Measurements from ENCODE around the gene VSIG8.

VSIG8 gene

DNA sequence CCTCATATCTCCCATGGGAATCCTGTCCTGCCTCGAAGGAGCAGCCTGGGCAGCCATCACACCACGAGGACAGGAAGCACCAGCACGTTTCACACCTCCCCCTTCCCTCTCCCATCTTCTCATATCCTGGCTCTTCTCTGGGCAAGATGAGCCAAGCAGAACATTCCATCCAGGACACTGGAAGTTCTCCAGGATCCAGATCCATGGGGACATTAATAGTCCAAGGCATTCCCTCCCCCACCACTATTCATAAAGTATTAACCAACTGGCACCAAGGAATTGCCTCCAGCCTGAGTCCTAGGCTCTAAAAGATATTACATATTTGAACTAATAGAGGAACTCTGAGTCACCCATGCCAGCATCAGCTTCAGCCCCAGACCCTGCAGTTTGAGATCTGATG, 27.1 kb downstream of the VSIG8 start:
- no peak overlapping the region for H3K4me3 ChIP-seq
- H3K4me2 ChIP-seq, result peak overlapping the region in 5 of 11 experiments; percentile 12 to 41 (median 30); a peak in 7 of 22 replicates
- no peak overlapping the region for H3K9ac ChIP-seq
- no peak overlapping the region for H3K27ac ChIP-seq
- no peaks in the 10 kb centered on the region for H3K9me3 ChIP-seq (replicated peaks in 1 of 11)
- peaks cover 0 to 76% (median 0%) of the 10 kb centered on the region in 11 experiments; a peak in 6 of 22 replicates for H3K36me3 ChIP-seq
- TF ChIP-seq Cebpa-rat (IDR thresholded peaks at IDR 0.05), result no peak
- no peaks in the 10 kb centered on the region for H3K27me3 ChIP-seq
- peaks cover 0 to 93% (median 0%) of the 10 kb centered on the region in 11 experiments; a peak in 4 of 22 replicates for H4K20me1 ChIP-seq
- H3K4me1 ChIP-seq, result peaks cover 13 to 97% (median 25%) of the 10 kb centered on the region in 10 experiments

DNA sequence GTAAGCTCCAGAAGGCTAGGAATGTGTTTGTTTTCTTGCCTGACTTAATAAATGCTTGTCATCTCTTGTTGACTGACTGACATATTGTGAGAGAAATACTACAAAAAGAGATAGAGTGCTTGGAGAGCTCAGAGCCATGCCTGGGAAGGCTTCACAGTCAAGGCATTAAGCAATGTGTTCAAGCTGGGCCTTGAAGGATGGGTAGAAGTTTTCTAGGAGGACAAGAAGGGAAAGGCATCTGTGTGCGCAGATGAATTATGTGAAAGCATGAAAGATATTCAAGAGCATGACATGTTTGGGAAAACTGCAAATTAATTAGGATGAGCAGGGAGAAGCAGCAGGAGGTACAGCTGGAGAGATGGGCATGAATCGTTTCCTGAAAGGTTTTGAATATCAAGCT, 30.1 kb downstream of the VSIG8 start:
- TF ChIP-seq Cebpa-rat (IDR thresholded peaks at IDR 0.05), result no peak
- H3K36me3 ChIP-seq, result peaks cover 0 to 81% (median 0%) of the 10 kb centered on the region in 11 experiments; a peak in 6 of 22 replicates
- 0 out of 22 replicates have a peak overlapping the region, but pooled peaks of 1 of the 11 experiments have one; percentile 25 for H3K9ac ChIP-seq
- no peak overlapping the region for H3K4me3 ChIP-seq
- no peak overlapping the region for H3K27ac ChIP-seq
- peak overlapping the region in 2 of 11 experiments; percentile 94 to 98; a peak in 4 of 22 replicates for H3K4me2 ChIP-seq
- peaks cover 0 to 80% (median 0%) of the 10 kb centered on the region in 11 experiments; a peak in 4 of 22 replicates for H4K20me1 ChIP-seq
- no peaks in the 10 kb centered on the region for H3K27me3 ChIP-seq
- H3K9me3 ChIP-seq (replicated peaks in 1 of 11), result no peaks in the 10 kb centered on the region
- H3K4me1 ChIP-seq, result peaks cover 0 to 97% (median 26%) of the 10 kb centered on the region in 10 experiments; a peak in 16 of 20 replicates

DNA sequence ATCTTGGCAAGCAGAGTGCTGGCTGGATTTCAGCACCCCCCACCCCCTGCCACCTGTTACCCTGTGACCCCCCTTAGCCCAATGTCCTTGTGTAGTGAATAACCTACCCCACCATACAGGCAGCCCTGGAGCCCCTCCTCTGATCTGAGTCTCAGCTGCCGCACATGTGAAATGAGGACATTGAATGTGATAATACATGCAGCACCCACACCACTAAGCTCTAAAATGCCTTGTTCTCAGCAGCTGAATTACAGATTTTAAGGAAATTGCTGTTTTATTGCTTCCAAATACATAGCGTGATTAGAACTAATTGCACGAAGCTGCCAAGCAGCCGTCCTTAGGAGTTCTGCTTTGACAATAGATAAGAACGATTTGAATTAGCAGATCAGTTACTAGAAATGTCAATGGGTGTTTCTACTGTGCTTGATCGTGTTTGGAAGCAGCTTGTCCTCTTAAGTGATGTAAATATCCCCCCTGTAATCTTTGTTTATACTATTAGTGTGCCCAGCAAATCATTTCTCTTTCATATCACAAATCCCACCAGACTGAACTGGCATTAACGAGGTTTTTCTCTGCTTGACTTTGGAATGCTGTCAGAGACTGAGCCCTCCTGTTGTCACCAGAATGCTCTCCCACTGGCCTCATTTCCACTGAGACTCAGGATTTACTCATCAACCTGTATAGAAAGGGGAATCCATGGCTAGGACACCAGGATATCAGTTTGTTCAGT, 30.9 kb downstream of the VSIG8 start:
- H4K20me1 ChIP-seq, result peaks cover 0 to 73% (median 0%) of the 10 kb centered on the region in 11 experiments; a peak in 4 of 22 replicates
- no peaks in the 10 kb centered on the region for H3K9me3 ChIP-seq (replicated peaks in 1 of 11)
- H3K4me1 ChIP-seq, result peaks cover 0 to 96% (median 33%) of the 10 kb centered on the region in 10 experiments; a peak in 18 of 20 replicates
- H3K27ac ChIP-seq, result no peak overlapping the region
- H3K4me2 ChIP-seq, result peak overlapping the region in 3 of 11 experiments; percentile 80 to 98 (median 94); a peak in 5 of 22 replicates
- H3K9ac ChIP-seq, result peak overlapping the region in 1 of 11 experiments; percentile 25; a peak in 1 of 22 replicates
- TF ChIP-seq Cebpa-rat (IDR thresholded peaks at IDR 0.05), result no peak
- H3K27me3 ChIP-seq, result no peaks in the 10 kb centered on the region
- peak overlapping the region in 2 of 10 experiments; percentile 65 to 71; a peak in 1 of 20 replicates for H3K4me3 ChIP-seq
- peaks cover 0 to 74% (median 0%) of the 10 kb centered on the region in 11 experiments; a peak in 6 of 22 replicates for H3K36me3 ChIP-seq

DNA sequence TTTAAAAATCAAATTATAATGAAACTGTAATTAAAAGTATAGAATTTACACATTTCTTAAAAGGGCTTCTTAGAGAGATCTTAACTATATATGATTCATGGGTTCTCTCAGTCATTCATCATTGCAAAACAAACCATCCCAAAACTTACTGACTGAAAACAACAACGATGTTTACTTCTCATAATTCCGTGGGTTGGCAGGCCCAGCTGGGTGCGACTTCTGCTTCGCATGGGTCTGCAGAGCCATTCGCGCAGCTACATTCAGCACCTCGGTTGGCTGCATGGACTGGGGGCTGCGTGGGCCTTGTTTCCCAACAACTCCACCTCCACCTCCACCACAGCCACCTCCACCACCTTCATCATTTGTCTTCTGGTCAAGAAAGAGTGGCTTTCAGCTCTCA, 31.7 kb downstream of the VSIG8 start:
- Histone ChIP-seq H3K9me3 (replicated peaks in 1 of 11) (no peaks in the 10 kb centered on the region), H3K4me1 (peaks cover 5 to 94% (median 40%) of the 10 kb centered on the region in 10 experiments; a peak in 18 of 20 replicates), H3K27ac (no peak overlapping the region), H3K27me3 (no peaks in the 10 kb centered on the region), H3K4me3 (peak overlapping the region in 2 of 10 experiments; percentile 65 to 71; a peak in 4 of 20 replicates), H3K36me3 (peaks cover 0 to 65% (median 0%) of the 10 kb centered on the region in 11 experiments; a peak in 6 of 22 replicates), H3K9ac (peak overlapping the region in 1 of 11 experiments; percentile 11; a peak in 2 of 22 replicates), H3K4me2 (peak overlapping the region in 3 of 11 experiments; percentile 80 to 98 (median 94); a peak in 6 of 22 replicates), H4K20me1 (peaks cover 0 to 64% (median 0%) of the 10 kb centered on the region in 11 experiments; a peak in 4 of 22 replicates)
- TF ChIP-seq Cebpa-rat (IDR thresholded peaks at IDR 0.05), result no peak

DNA sequence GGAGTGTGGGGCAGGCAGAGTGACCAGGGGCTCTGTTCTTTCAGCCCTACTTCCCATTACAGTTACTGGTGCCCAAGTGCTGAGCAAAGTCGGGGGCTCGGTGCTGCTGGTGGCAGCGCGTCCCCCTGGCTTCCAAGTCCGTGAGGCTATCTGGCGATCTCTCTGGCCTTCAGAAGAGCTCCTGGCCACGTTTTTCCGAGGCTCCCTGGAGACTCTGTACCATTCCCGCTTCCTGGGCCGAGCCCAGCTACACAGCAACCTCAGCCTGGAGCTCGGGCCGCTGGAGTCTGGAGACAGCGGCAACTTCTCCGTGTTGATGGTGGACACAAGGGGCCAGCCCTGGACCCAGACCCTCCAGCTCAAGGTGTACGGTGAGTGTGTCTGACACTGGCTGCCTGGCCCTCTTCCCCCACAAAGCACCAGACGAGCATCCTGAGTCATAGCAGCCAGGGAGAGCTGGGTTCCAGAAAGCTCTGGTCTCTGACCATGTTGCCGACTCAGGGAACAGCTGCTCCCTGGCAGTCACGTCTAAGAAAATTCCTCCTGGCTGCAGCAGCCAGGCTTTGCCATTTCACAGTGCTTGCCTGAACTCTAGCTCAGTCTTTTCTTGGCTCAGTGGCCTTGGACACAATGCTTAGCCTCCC, 32.5 kb downstream of the VSIG8 start:
- Histone ChIP-seq H3K9me3 (replicated peaks in 1 of 11) (no peaks in the 10 kb centered on the region), H4K20me1 (peaks cover 0 to 57% (median 0%) of the 10 kb centered on the region in 11 experiments; a peak in 4 of 22 replicates), H3K4me3 (peak overlapping the region in 3 of 10 experiments; percentile 57 to 71 (median 65); a peak in 6 of 20 replicates), H3K4me2 (peak overlapping the region in 5 of 11 experiments; percentile 71 to 98 (median 80); a peak in 8 of 22 replicates), H3K27me3 (no peaks in the 10 kb centered on the region), H3K4me1 (peaks cover 5 to 94% (median 42%) of the 10 kb centered on the region in 10 experiments; a peak in 18 of 20 replicates), H3K27ac (peak overlapping the region in 4 of 11 experiments; percentile 11 to 78 (median 42); a peak in 5 of 22 replicates), H3K9ac (peak overlapping the region in 3 of 11 experiments; percentile 39 to 76 (median 75); a peak in 6 of 22 replicates), H3K36me3 (peaks cover 0 to 57% (median 0%) of the 10 kb centered on the region in 11 experiments; a peak in 6 of 22 replicates)
- no peak for TF ChIP-seq Cebpa-rat (IDR thresholded peaks at IDR 0.05)

DNA sequence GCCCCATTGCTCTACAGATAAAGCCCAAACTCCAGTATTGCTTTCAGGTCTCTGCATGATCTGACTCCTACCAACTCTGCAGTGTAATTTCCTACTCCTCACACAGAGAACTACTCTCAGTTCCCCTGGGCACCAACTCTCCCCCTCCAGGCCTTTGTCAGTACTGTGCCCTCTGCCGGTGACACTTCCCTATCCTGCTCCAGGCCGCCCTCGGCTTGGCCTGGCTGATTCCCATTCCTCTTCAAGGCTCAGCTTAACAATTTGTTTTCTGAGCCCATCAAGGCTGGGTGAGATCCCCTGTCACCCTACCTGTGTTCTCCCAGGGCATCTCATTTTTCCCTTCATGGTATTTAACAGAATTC, 33.2 kb downstream of the VSIG8 start:
- no peaks in the 10 kb centered on the region for H3K27me3 ChIP-seq
- peak overlapping the region in 8 of 11 experiments; percentile 27 to 98 (median 72); a peak in 14 of 22 replicates for H3K4me2 ChIP-seq
- H3K4me3 ChIP-seq, result peak overlapping the region in 3 of 10 experiments; percentile 57 to 71 (median 65); a peak in 6 of 20 replicates
- peaks cover 0 to 50% (median 0%) of the 10 kb centered on the region in 11 experiments; a peak in 4 of 22 replicates for H4K20me1 ChIP-seq
- peaks cover 5 to 96% (median 42%) of the 10 kb centered on the region in 10 experiments; a peak in 18 of 20 replicates for H3K4me1 ChIP-seq
- peak overlapping the region in 4 of 11 experiments; percentile 21 to 78 (median 54); a peak in 6 of 22 replicates for H3K27ac ChIP-seq
- H3K36me3 ChIP-seq, result peaks cover 0 to 51% (median 0%) of the 10 kb centered on the region in 11 experiments; a peak in 6 of 22 replicates
- TF ChIP-seq Cebpa-rat (IDR thresholded peaks at IDR 0.05), result no peak
- no peaks in the 10 kb centered on the region for H3K9me3 ChIP-seq (replicated peaks in 1 of 11)
- peak overlapping the region in 4 of 11 experiments; percentile 11 to 77 (median 57); a peak in 7 of 22 replicates for H3K9ac ChIP-seq

DNA sequence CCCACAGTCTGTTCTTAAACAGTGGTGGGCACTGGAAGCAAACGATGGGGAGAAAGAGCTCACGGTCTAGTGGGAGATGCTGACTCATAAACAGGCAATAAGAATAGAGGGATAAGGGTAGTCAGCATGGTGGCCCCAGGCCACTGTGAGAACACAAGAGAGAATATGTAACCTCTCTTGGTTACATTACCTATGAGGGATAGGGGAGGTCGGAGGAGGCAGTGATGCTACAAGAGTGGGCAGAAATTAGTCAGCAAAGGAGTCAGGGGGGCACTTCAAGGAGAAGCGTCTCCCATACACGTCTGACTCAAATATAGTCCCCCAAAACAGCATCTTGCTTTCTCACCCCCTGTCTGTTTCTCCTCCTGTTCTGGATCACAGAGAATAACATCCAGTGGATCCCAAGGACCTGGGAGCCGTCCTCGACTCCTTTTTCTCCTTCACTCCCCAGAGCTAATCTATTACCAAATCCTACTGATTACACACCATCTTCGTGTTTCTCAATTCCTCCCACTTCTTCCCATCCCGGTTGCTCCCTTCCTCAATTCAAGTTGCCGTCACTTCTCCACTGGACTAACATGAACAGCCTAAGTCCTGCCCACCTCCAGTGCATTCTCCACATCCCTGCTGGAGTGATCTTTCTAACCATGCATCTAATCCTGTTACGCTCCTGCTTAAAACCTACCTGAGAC, 33.7 kb downstream of the VSIG8 start:
- Histone ChIP-seq H3K27me3 (no peaks in the 10 kb centered on the region), H3K36me3 (peaks cover 0 to 45% (median 0%) of the 10 kb centered on the region in 11 experiments; a peak in 6 of 22 replicates), H3K4me2 (peak overlapping the region in 8 of 11 experiments; percentile 27 to 98 (median 72); a peak in 14 of 22 replicates), H3K27ac (peak overlapping the region in 5 of 11 experiments; percentile 16 to 78 (median 63); a peak in 9 of 22 replicates), H4K20me1 (peaks cover 0 to 44% (median 0%) of the 10 kb centered on the region in 11 experiments; a peak in 4 of 22 replicates), H3K4me1 (peaks cover 5 to 96% (median 42%) of the 10 kb centered on the region in 10 experiments; a peak in 18 of 20 replicates), H3K9me3 (replicated peaks in 1 of 11) (no peaks in the 10 kb centered on the region), H3K4me3 (peak overlapping the region in 3 of 10 experiments; percentile 57 to 71 (median 65); a peak in 6 of 20 replicates), H3K9ac (peak overlapping the region in 4 of 11 experiments; percentile 11 to 77 (median 57); a peak in 7 of 22 replicates)
- peak in 1 of 11 experiments; percentile 52; a peak in 1 of 22 replicates for TF ChIP-seq Cebpa-rat (IDR thresholded peaks at IDR 0.05)
